ENCODE measurements around the gene HS6ST1.
"Not testable (repeated sequence)": the region's sequence is repeated elsewhere in the genome, so short reads cannot be mapped to it uniquely, and the experiment has no call there.

DNA sequence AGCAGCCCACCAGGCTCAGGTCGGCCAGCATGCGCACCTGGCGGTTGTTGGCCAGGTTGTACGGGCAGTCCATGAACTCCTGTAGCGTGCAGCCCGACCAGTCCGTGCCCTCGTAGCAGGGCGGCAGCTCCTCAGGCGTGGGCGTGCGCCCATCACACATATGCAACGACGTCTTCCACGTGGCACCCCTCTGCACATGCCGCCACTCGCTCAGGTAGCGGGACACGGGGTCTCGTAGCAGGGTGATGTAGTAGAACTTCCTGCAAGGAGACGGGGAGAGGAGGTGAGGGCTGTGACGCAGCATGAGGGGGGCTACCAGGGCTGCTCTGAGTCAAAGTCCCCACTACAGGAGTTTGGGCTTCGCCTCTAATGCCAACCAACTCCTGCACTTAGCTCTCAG is 50.1 kb downstream of the HS6ST1 start:
- TF ChIP-seq, protein P1, sequence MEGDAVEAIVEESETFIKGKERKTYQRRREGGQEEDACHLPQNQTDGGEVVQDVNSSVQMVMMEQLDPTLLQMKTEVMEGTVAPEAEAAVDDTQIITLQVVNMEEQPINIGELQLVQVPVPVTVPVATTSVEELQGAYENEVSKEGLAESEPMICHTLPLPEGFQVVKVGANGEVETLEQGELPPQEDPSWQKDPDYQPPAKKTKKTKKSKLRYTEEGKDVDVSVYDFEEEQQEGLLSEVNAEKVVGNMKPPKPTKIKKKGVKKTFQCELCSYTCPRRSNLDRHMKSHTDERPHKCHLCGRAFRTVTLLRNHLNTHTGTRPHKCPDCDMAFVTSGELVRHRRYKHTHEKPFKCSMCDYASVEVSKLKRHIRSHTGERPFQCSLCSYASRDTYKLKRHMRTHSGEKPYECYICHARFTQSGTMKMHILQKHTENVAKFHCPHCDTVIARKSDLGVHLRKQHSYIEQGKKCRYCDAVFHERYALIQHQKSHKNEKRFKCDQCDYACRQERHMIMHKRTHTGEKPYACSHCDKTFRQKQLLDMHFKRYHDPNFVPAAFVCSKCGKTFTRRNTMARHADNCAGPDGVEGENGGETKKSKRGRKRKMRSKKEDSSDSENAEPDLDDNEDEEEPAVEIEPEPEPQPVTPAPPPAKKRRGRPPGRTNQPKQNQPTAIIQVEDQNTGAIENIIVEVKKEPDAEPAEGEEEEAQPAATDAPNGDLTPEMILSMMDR (IDR thresholded peaks at IDR 0.05; ENCODE audit: extremely low read depth in 1 of 2, insufficient read depth in 1 of 2, low read depth in 1 of 2, low read length in 2 of 2) = not testable (repeated sequence)
- not testable (repeated sequence) for TF ChIP-seq POLR2AphosphoS5 (IDR thresholded peaks at IDR 0.05; ENCODE audit: insufficient read depth, low read depth, low read length); EZH2 (IDR thresholded peaks at IDR 0.05; ENCODE audit: borderline replicate concordance, low read depth, low read length, severe bottlenecking); POLR2A (IDR thresholded peaks at IDR 0.05; ENCODE audit: low read depth, low read length); GATA2 (IDR thresholded peaks at IDR 0.05; ENCODE audit: insufficient read depth, insufficient read length, low read depth, low read length); JUN (IDR thresholded peaks at IDR 0.05; ENCODE audit: borderline replicate concordance, insufficient read depth, insufficient read length, low read depth); MAX (IDR thresholded peaks at IDR 0.05; ENCODE audit: insufficient read depth, insufficient read length); MYC (IDR thresholded peaks at IDR 0.05; ENCODE audit: low read depth, low read length); FOS (IDR thresholded peaks at IDR 0.05; ENCODE audit: borderline replicate concordance, insufficient read depth, low read length)
